Right atrium auricular region (tissue), 2 donors: ENCODE results near the gene GPHN. TPM values are rescaled to one million over a fixed set of nuclear protein-coding genes. Genes with fewer than 3 reads are reported as not detected.

ENCODE experiments used
- DNase-seq: peaks from one replicate; pipeline ENCODE4 v3.0.0-alpha.2; 2019; ENCODE audit warnings: low spot score
- H3K27ac ChIP-seq, 2 donors: fragments of 200-600 bp; sonication (generic); 1 replicate in 1 of 2; 2 replicates in 1 of 2; pipeline ENCODE4 v1.5.1; 2016 to 2019
- H3K27me3 ChIP-seq, 2 donors: fragments of 200-600 bp; sonication (generic); one replicate each; pipeline versions ENCODE4 v1.5.1 to v1.6.0; 2017 to 2019
- H3K36me3 ChIP-seq: fragments of 200-600 bp; sonication (generic); one replicate; pipeline ENCODE4 v1.5.1; 2016
- H3K4me1 ChIP-seq, 2 donors: fragments of 200-600 bp; sonication (generic); one replicate each; pipeline versions ENCODE4 v1.5.1 to v1.6.0; 2017 to 2019
- H3K4me3 ChIP-seq, 2 donors: fragments of 200-600 bp; sonication (generic); 1 replicate in 1 of 2; 2 replicates in 1 of 2; pipeline ENCODE4 v1.5.1; 2017 to 2019; ENCODE audit warnings: mild to moderate bottlenecking in 1 of 2, moderate library complexity in 1 of 2
- H3K9me3 ChIP-seq, 2 donors: fragments of 200-600 bp; sonication (generic); one replicate each; pipeline ENCODE4 v1.5.1; 2019
- total RNA-seq, 2 donors: library from RNA; depleted of rRNA; stranded (reverse); fragments of >200 nt; gene quantifications; one replicate each; pipeline ENCODE4 v1.1.0, GENCODE V29; 2016
- TF ChIP-seq, protein P1 (sequence below), 2 donors: fragments of 200-600 bp; sonication (generic); IDR thresholded peaks; one replicate each; pipeline ENCODE4 v1.5.1; 2019; ENCODE audit warnings: antibody characterized with exemption in 2 of 2

GPHN gene
- total RNA-seq, 2 donors from 2014 or later: 14.9 TPM

DNA sequence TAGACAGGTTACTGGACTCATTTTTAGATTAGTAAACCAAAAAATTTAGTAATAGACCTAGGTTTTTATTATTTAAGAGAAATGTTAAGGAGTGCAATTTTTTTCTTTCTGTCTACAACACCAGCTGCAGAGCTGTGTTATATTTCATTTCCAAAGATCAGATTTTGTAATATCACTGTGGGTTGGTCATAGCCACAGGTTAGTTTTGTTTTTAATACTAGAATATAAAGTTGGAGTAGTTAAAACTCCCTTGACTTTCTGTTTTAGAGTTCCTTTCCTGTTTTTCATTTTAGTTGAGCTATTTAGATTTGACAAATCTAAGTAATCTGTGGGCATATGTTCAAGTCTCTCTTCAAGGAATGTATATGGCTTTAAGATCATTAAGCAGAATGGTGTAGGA is 650.6 kb downstream of the GPHN start:
- TF ChIP-seq, protein P1, sequence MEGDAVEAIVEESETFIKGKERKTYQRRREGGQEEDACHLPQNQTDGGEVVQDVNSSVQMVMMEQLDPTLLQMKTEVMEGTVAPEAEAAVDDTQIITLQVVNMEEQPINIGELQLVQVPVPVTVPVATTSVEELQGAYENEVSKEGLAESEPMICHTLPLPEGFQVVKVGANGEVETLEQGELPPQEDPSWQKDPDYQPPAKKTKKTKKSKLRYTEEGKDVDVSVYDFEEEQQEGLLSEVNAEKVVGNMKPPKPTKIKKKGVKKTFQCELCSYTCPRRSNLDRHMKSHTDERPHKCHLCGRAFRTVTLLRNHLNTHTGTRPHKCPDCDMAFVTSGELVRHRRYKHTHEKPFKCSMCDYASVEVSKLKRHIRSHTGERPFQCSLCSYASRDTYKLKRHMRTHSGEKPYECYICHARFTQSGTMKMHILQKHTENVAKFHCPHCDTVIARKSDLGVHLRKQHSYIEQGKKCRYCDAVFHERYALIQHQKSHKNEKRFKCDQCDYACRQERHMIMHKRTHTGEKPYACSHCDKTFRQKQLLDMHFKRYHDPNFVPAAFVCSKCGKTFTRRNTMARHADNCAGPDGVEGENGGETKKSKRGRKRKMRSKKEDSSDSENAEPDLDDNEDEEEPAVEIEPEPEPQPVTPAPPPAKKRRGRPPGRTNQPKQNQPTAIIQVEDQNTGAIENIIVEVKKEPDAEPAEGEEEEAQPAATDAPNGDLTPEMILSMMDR (IDR thresholded peaks at IDR 0.05): no peak
- Histone ChIP-seq H3K9me3 (no peaks in the 10 kb centered on the region), H3K4me1 (no peaks in the 10 kb centered on the region), H3K36me3 (no peaks in the 10 kb centered on the region), H3K4me3 (no peak overlapping the region), H3K27ac (no peak overlapping the region), H3K27me3 (no peaks in the 10 kb centered on the region)
- no peak for DNase-seq

DNA sequence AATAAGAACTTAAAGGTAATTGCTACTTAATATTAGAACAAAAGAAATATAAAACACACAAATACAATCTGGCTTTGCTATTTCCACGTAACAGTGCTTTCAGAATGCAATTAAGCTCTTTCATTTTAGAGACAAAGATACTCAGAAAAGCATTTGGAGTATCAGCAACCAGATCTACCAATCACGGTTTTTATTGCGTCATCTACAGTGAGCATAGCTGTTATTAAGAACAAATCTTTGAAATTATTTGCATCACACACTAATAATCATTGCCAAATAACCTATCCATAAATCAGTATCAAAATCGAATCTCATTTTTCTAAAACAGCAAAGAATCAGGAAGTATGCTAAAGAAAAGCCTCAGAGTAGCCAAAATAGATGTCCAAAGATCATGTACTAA is 654.4 kb downstream of the GPHN start:
- Histone ChIP-seq H3K27ac (no peak overlapping the region), H3K4me3 (no peak overlapping the region), H3K4me1 (no peaks in the 10 kb centered on the region), H3K27me3 (no peaks in the 10 kb centered on the region), H3K9me3 (no peaks in the 10 kb centered on the region), H3K36me3 (no peaks in the 10 kb centered on the region)
- TF ChIP-seq, protein P1 (IDR thresholded peaks at IDR 0.05): no peak
- no peak for DNase-seq

DNA sequence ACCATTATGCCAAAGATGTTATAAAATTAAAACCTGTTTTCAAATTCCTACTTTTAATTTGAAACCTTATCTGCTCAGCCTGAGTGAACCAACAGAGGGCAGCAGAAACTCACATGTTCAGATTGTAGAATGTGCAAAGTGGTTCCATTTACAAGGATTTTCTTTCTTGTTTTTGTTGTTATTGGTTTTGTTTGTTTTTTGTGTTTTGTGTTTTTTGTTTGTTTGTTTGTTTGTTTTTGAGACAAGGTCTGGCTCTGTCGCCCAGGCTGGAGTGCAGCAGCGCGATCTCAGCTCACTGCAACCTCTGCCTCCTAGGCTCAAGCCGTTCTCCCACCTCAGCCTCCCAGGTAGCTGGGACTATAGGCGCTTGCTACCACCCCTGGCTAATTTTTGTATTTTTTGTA is 658.5 kb downstream of the GPHN start:
- H3K36me3 ChIP-seq: peaks cover 6% of the 10 kb centered on the region
- no peak overlapping the region for H3K4me3 ChIP-seq
- TF ChIP-seq, protein P1 (IDR thresholded peaks at IDR 0.05): peak; percentile 56 to 84
- H3K27me3 ChIP-seq: no peaks in the 10 kb centered on the region
- no peak overlapping the region for H3K27ac ChIP-seq
- H3K4me1 ChIP-seq: no peaks in the 10 kb centered on the region
- no peak for DNase-seq
- H3K9me3 ChIP-seq: no peaks in the 10 kb centered on the region

DNA sequence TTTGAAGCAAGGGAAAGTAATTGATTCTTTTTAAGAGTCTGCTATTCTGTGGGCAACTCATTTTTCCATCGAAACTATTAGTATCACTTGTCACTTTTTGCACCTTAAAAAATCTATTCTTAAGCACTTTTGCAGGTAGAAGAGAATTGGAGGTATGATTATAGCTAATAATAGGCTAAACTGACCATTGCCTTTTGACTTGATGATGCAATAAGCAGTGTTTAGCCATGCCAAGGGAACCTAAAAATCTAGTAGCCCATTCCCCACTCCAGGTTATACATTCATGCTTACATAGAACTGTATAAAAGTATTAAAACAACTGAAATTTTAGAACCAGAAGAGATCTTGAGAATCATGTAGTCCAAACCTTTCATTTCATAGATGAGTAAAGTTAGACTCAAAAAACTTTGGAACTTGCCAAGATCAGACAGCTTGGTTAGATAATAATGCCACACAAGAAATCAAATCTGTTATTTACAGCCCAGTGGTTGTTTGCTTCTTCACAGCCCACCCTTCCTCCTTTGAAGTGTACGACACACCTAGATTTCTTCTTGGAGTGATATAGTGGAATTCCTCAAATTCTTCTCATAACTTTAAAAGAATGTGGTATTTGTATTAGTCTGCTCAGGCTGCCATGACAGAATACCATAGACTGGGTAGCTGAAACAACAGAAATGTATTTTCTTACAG is 659.6 kb downstream of the GPHN start:
- DNase-seq: no peak
- peaks cover 11% of the 10 kb centered on the region for H3K36me3 ChIP-seq
- H3K27ac ChIP-seq: no peak overlapping the region
- no peak overlapping the region for H3K4me3 ChIP-seq
- H3K4me1 ChIP-seq: no peaks in the 10 kb centered on the region
- TF ChIP-seq, protein P1 (IDR thresholded peaks at IDR 0.05): no peak
- no peaks in the 10 kb centered on the region for H3K27me3 ChIP-seq
- H3K9me3 ChIP-seq: no peaks in the 10 kb centered on the region

DNA sequence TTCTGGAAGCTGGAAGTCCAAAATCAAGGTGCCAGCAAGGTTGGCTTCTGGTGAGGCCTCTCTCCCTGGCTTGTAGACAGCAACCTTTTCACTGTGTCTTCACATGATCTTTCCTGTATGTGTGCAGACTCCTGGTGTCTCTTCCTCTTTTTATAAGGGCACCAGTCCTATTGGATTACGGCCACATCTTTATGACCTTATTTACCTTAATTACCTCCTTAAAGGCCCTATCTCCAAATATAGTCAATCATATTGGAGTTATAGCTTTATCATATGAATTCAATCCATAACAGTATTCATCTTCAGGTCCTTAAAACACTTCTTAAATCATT is 660.1 kb downstream of the GPHN start:
- no peak for DNase-seq
- TF ChIP-seq, protein P1 (IDR thresholded peaks at IDR 0.05): no peak
- Histone ChIP-seq H3K27ac (no peak overlapping the region), H3K36me3 (peaks cover 11% of the 10 kb centered on the region), H3K4me1 (no peaks in the 10 kb centered on the region), H3K9me3 (peaks cover 0 to 3% of the 10 kb centered on the region in 2 donors), H3K27me3 (no peaks in the 10 kb centered on the region), H3K4me3 (no peak overlapping the region)

DNA sequence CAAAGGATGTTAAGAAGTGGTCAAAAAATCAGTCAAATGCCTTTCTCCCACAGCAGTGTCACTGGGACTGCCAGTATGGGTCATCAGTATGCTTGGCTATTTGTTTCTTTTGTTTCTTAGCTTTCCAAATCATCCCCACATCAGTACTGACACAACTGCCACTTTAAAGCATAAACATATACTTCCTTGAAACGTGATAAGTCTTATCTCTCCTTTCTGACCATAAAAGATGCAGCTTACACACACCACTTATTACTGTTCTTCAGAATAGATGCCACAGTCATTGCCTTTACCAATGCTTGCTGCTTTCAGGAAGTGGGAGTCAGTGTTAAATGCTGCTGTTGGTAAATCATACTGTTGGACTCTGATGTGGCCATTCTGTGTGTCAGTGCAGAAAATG is 662.7 kb downstream of the GPHN start:
- Histone ChIP-seq H3K4me1 (no peaks in the 10 kb centered on the region), H3K4me3 (no peak overlapping the region), H3K9me3 (peaks cover 0 to 18% of the 10 kb centered on the region in 2 donors), H3K27ac (no peak overlapping the region), H3K36me3 (peaks cover 11% of the 10 kb centered on the region), H3K27me3 (no peaks in the 10 kb centered on the region)
- no peak for DNase-seq
- TF ChIP-seq, protein P1 (IDR thresholded peaks at IDR 0.05): no peak
